Measurements from ENCODE around the gene SENP7.

DNA sequence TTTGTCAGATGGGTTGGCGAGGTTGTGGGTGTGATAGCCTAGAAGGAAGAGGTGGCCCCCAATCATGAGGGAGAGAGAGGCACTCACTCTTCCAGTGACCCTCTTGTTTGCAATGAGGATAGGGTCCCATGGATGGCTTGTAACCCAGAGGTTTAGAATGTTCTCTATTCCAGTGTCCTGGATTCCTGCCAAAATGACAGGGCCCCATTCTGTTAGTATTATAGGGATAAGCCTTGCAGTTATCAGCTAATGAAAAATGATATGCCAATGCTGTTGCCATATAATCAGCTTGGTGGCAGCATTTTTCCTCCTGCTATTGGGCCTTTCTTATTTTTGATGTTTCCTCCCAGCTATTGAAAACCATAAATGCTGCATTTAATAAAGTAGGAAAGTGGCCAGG lies 23.3 kb upstream of the SENP7 start:
- TF ChIP-seq, protein P1, sequence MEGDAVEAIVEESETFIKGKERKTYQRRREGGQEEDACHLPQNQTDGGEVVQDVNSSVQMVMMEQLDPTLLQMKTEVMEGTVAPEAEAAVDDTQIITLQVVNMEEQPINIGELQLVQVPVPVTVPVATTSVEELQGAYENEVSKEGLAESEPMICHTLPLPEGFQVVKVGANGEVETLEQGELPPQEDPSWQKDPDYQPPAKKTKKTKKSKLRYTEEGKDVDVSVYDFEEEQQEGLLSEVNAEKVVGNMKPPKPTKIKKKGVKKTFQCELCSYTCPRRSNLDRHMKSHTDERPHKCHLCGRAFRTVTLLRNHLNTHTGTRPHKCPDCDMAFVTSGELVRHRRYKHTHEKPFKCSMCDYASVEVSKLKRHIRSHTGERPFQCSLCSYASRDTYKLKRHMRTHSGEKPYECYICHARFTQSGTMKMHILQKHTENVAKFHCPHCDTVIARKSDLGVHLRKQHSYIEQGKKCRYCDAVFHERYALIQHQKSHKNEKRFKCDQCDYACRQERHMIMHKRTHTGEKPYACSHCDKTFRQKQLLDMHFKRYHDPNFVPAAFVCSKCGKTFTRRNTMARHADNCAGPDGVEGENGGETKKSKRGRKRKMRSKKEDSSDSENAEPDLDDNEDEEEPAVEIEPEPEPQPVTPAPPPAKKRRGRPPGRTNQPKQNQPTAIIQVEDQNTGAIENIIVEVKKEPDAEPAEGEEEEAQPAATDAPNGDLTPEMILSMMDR (IDR thresholded peaks at IDR 0.05), result no peak
- no peak for TF ChIP-seq EZH2 (IDR thresholded peaks at IDR 0.05; ENCODE audit: borderline replicate concordance, insufficient read depth, low read depth, low read length, poor library complexity, severe bottlenecking)

All from B cell (primary cell).